HG02610 (cell line): ENCODE results near the gene BLACAT1.
"Not testable (repeated sequence)": the region's sequence is repeated elsewhere in the genome, so short reads cannot be mapped to it uniquely, and the experiment has no call there.

Experiments
- ATAC-seq: cut with Tn5 transposase; IDR thresholded peaks from one replicate; pipeline ENCODE4 v1.9.1; 2021; ENCODE audit warnings: mild to moderate bottlenecking, moderate library complexity; ENCODE audit not compliant: unreplicated experiment

BLACAT1 gene

DNA sequence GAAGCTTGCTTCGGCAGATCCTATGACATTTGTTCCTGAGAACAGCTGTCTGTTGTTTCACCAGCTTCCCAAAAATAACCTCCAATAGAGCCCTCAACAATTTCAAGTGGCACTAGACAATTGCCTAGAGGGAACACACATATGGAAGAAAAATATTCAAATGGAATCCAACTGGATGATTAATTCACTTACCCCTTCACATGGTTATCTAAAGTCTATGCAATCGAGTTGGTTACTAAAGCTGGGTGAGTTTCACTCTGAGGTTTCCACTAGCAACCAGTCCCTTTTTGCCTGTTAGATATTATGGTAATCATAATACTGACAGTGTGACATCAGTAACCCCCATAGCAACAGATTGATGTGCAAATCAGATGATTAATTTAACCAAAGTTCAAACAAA, 34.0 kb downstream of the BLACAT1 start, which contains the start of gene LEMD1:
Gene LEMD1 (minus strand): TSS at position 259 of the 400 bp plus-strand sequence. CDS start 1,520 bp downstream, outside the sequence.
- no peak for ATAC-seq

DNA sequence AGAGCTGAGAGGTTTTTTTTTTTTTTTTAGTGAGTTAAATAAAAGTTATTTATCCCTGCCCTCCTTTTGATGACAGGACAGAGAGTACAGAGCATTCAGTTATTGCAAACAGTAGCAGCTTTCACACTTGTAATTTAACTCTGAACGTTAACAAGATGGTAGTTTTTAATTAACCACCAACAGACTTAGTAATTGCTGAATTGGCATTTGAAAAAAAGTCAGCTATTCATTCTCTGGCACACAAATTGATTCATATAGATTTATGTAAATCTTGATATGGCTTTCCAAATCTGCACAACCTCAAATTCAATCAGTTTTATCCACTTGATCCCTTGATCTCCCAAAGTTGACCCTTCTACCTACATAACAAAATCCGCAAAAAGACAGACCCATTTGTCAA, 34.9 kb downstream of the BLACAT1 start:
- ATAC-seq: no peak

GRCh38 chr1:205417870-205418635, 37.8 kb downstream of the BLACAT1 start:
- no peak for ATAC-seq

DNA sequence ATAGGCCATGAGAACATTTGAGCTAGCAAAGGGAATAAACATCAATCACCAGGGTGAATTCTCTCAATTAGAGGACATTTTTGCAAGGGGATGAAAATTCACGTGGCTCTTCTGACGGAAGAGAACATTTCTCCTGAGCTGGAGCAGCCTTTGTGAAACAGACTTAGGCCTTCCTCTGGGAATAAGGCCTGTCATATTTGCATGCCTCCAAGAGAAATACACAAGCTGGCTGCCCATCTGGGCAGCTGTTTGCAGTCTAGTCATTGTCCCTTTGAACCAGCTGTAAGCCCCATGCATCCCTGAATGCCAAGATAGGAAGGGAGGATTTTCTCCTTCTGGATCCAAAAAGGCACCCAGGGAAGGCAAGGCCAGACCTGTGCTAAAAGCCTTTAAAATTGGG, 39.5 kb downstream of the BLACAT1 start:
- no peak for ATAC-seq

GRCh38 chr1:205410581-205411298, 45.1 kb downstream of the BLACAT1 start:
- ATAC-seq: no peak

- no peak for ATAC-seq
Observed at GRCh38 chr1:205407970-205408369, 47.9 kb downstream of the BLACAT1 start.

DNA sequence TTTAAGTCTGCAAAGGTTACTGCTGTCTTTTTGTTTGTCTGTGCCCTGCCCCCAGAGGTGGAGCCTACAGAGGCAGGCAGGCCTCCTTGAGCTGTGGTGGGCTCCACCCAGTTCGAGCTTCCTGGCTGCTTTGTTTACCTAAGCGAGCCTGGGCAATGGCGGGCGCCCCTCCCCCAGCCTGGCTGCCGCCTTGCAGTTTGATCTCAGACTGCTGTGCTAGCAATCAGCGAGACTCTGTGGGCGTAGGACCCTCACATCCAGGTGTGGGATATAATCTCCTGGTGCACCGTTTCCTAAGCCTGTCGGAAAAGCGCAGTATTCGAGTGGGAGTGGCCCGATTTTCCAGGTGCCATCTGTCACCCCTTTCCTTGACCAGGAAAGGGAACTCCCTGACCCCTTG, 49.6 kb downstream of the BLACAT1 start:
- not testable (repeated sequence) for ATAC-seq
